CD4-positive, alpha-beta T cell treated with Interferon alpha-2 for 1 hour (primary cell): ENCODE results near the gene TSPAN10.
A peak's percentile ranks its signal among the peaks of the same experiment; 100 is the strongest.

Experiments
- DNase-seq, 2 donors: peaks; one replicate each; pipeline ENCODE4 v3.0.0-alpha.2; 2020 to 2022

Gene TSPAN10

GRCh38 chr17:81665205-81666091 lies 28.5 kb downstream of the TSPAN10 start:
- peak in 1 of 2 donors; percentile 45 for DNase-seq

GRCh38 chr17:81666092-81666341 lies 29.0 kb downstream of the TSPAN10 start:
- DNase-seq: no peak

- peak; percentile 90 to 93 for DNase-seq
Observed at GRCh38 chr17:81666342-81667191, 29.6 kb downstream of the TSPAN10 start, which contains the start of the genes CCDC137 and OXLD1. TSS of gene CCDC137 (plus strand) at chr17:81666737. CDS start at chr17:81666767, 30 bp downstream. TSS of gene OXLD1 (minus strand) at chr17:81666605. CDS start at chr17:81666577, 28 bp downstream.

- DNase-seq: no peak
Observed at GRCh38 chr17:81667754-81668153, 30.8 kb downstream of the TSPAN10 start.

- DNase-seq: no peak
Observed at GRCh38 chr17:81672504-81672903, 35.5 kb downstream of the TSPAN10 start.

- no peak for DNase-seq
Observed at GRCh38 chr17:81672954-81673353, 36.0 kb downstream of the TSPAN10 start.

- DNase-seq: no peak
Observed at GRCh38 chr17:81673561-81674258, 36.7 kb downstream of the TSPAN10 start.

- peak; percentile 14 to 45 for DNase-seq
Observed at GRCh38 chr17:81675515-81676221, 38.7 kb downstream of the TSPAN10 start.

- DNase-seq: no peak
Observed at GRCh38 chr17:81676906-81677305, 39.9 kb downstream of the TSPAN10 start.

- no peak for DNase-seq
Observed at GRCh38 chr17:81680150-81680549, 43.2 kb downstream of the TSPAN10 start.

GRCh38 chr17:81681672-81682071 lies 44.7 kb downstream of the TSPAN10 start:
- no peak for DNase-seq

GRCh38 chr17:81682565-81683207 lies 45.7 kb downstream of the TSPAN10 start:
- DNase-seq: no peak

GRCh38 chr17:81683208-81683583 lies 46.2 kb downstream of the TSPAN10 start:
- no peak for DNase-seq

- peak; percentile 97 to 99 for DNase-seq
Observed at GRCh38 chr17:81683584-81684441, 46.8 kb downstream of the TSPAN10 start, which contains the start of the genes ARL16 and HGS. TSS of gene ARL16 (minus strand) at chr17:81683797. CDS start at chr17:81683753, 44 bp downstream. TSS of gene HGS (plus strand) at chr17:81684011. CDS start at chr17:81684067, 56 bp downstream.

GRCh38 chr17:81684442-81684911 lies 47.5 kb downstream of the TSPAN10 start:
- no peak for DNase-seq

- no peak for DNase-seq
Observed at GRCh38 chr17:81685108-81685507, 48.1 kb downstream of the TSPAN10 start.

- no peak for DNase-seq
Observed at GRCh38 chr17:81686614-81687013, 49.6 kb downstream of the TSPAN10 start.

- DNase-seq: no peak
Observed at GRCh38 chr17:81687770-81688541, 51.0 kb downstream of the TSPAN10 start.

- DNase-seq: no peak
Observed at GRCh38 chr17:81688616-81689015, 51.6 kb downstream of the TSPAN10 start.

- DNase-seq: no peak
Observed at GRCh38 chr17:81690066-81690465, 53.1 kb downstream of the TSPAN10 start.
